SH-SY5Y (cell line): ENCODE results near the gene CLTA.

Source experiments
- GATA2 ChIP-seq: IDR thresholded peaks from 2 replicates; pipeline ENCODE4 v1.6.1; 2011; ENCODE audit warnings: mild to moderate bottlenecking, low read depth, low read length
- GATA3 ChIP-seq: IDR thresholded peaks from 2 replicates; pipeline ENCODE4 v1.6.1; 2011; ENCODE audit warnings: low read depth, mild to moderate bottlenecking, low read length, moderate library complexity

Gene CLTA

GRCh38 chr9:36190388-36191289 is at the start of gene CLTA:
Gene CLTA, plus strand, starts transcription at chr9:36190921. Its CDS starts 136 bp downstream, at chr9:36191057.
- no peak for TF ChIP-seq GATA3
- no peak for TF ChIP-seq GATA2

DNA sequence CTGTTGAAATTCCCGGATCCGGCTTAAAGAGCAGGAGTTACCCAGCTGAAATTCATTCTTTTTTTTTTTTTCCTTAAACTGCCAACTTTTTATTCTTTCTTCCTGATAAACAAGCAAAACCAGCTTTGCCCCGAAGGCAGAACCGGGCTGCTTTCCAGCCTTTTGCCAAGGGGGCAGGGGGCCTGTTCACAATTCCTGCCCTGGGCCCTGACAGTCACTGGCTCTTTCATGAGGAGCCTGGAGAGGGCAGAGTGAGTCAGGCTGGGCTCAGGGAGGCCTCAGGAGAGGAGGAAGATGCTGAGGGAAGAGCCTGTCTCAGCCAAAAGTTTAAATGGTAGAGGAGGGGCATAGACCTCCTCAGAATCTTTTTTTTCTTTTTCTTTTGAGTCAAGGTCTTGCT is 49.4 kb upstream of the CLTA start:
- no peak for TF ChIP-seq GATA2
- no peak for TF ChIP-seq GATA3

GRCh38 chr9:36141761-36142160 is 49.0 kb upstream of the CLTA start:
- TF ChIP-seq GATA3 (no peak), GATA2 (no peak)

DNA sequence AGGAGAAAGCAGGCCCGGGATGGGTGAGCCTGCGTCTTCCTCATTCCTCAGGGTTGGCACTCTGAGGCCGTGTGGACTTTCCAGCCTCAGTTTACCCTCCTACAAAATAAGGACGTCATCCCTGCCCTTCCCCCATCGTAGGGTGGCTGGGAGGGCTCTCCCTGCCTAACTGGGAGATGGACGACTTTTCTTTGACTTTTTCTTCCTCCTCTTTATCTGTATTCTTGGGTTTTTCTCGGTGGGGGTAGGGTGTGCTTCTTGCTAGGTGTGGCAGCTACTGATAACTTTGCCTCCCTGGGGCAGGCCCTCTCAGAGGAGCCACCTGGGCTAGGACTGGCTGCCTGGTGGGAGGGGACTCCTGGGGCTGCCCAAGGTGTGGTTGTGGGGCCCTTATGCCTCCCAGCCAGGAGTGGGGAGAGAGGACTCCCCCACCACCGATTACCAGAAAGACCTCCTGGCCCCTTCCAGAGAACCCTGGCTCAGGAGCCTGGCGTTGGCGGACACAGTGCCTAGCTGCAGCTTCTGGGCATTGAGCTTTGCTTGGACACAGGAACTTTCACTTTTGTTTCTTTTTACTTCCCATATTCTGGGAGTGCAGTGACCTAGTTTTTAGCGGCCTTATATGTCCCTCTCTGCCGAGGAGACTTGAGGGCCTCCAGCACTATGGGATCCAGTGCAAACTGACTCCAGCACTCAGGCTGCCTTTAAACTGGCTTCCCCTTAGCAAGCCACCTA is 48.0 kb upstream of the CLTA start:
- TF ChIP-seq GATA2 (no peak), GATA3 (no peak)

GRCh38 chr9:36143245-36143641 is 47.5 kb upstream of the CLTA start:
- TF ChIP-seq GATA3 (no peak), GATA2 (no peak)

- TF ChIP-seq GATA3 (no peak), GATA2 (no peak)
These were observed 46.1 kb upstream of the CLTA start for GRCh38 chr9:36144309-36145232.

GRCh38 chr9:36145970-36146369 is 44.8 kb upstream of the CLTA start:
- TF ChIP-seq GATA3, result no peak
- TF ChIP-seq GATA2, result no peak

GRCh38 chr9:36146651-36147050 is 44.1 kb upstream of the CLTA start:
- no peak for TF ChIP-seq GATA3
- TF ChIP-seq GATA2, result no peak

GRCh38 chr9:36147441-36148175 is 43.1 kb upstream of the CLTA start:
- TF ChIP-seq GATA3 (no peak), GATA2 (no peak)

- TF ChIP-seq GATA2 (no peak), GATA3 (no peak)
These were observed 42.2 kb upstream of the CLTA start for GRCh38 chr9:36148311-36149051.

- TF ChIP-seq GATA2 (no peak), GATA3 (no peak)
These were observed 41.5 kb upstream of the CLTA start for GRCh38 chr9:36149197-36149596.

GRCh38 chr9:36150574-36151315 is 40.0 kb upstream of the CLTA start:
- TF ChIP-seq GATA3 (no peak), GATA2 (no peak)
